Measurements from ENCODE around the gene DXO. TPM values are rescaled to one million over a fixed set of nuclear protein-coding genes. Genes with fewer than 3 reads are reported as not detected.

The DXO gene
- polyA plus RNA-seq, 1 donor from 2014 or later, result 20.0 TPM

- no peak within 1 kb of the TSS for H3K4me2 ChIP-seq (ENCODE audit: low read length)
- no peaks in the 10 kb centered on the region for H3F3A ChIP-seq (ENCODE audit: insufficient read depth, low read length, poor library complexity, severe bottlenecking)
- no peak within 1 kb of the TSS for H2AFZ ChIP-seq (ENCODE audit: low read depth, low read length)
- no peaks in the 10 kb centered on the region for H3K79me2 ChIP-seq (replicated peaks; ENCODE audit: insufficient read depth, low read length)
- no peaks in the 10 kb centered on the region for H3K36me3 ChIP-seq (ENCODE audit: insufficient read depth, low read length)
- H3K27me3 ChIP-seq (ENCODE audit: insufficient read depth, low read depth, low read length), result no peaks in the 10 kb centered on the region
- no peak within 1 kb of the TSS for H3K9ac ChIP-seq (ENCODE audit: low read length)
- no peaks in the 10 kb centered on the region for H3K9me3 ChIP-seq (ENCODE audit: low read length)
- no peak within 1 kb of the TSS for H3K4me3 ChIP-seq (ENCODE audit: low read length)
- TF ChIP-seq POLR2AphosphoS5 (IDR thresholded peaks at IDR 0.05) (no peak), EZH2 (IDR thresholded peaks at IDR 0.05; ENCODE audit: borderline replicate concordance, insufficient read depth, low read length, poor library complexity, severe bottlenecking) (no peak), REST (IDR thresholded peaks at IDR 0.05; ENCODE audit: borderline replicate concordance) (no peak), EP300 (conservative IDR thresholded peaks at IDR 0.05; ENCODE audit: poor library complexity, severe bottlenecking) (no peak), SMC3 (conservative IDR thresholded peaks at IDR 0.05; ENCODE audit: poor library complexity) (no peak), TAF1 (IDR thresholded peaks at IDR 0.05; ENCODE audit: low read depth) (no peak), CTCF (IDR thresholded peaks at IDR 0.05; ENCODE audit: poor library complexity, severe bottlenecking) (no peak), MXI1 (conservative IDR thresholded peaks at IDR 0.05; ENCODE audit: poor library complexity, severe bottlenecking) (no peak), RAD21 (conservative IDR thresholded peaks at IDR 0.05) (no peak)
- no peaks in the 10 kb centered on the region for H3K9me2 ChIP-seq (ENCODE audit: insufficient read depth, low read length)
- H3K27ac ChIP-seq (ENCODE audit: low read length), result no peak within 1 kb of the TSS
- no peaks in the 10 kb centered on the region for H4K20me1 ChIP-seq (ENCODE audit: insufficient read depth)
These were observed 44.6 kb downstream of the DXO start, which contains the start of gene C2 for GRCh38 chr6:31927242-31927862. Gene C2 (plus strand): TSS chr6:31927717. CDS start chr6:31927753, 36 bp downstream.

- Histone ChIP-seq H3K36me3 (ENCODE audit: insufficient read depth, low read length) (no peaks in the 10 kb centered on the region), H3K27ac (ENCODE audit: low read length) (no peak overlapping the region)
- TF ChIP-seq TAF1 (IDR thresholded peaks at IDR 0.05; ENCODE audit: low read depth) (no peak), REST (IDR thresholded peaks at IDR 0.05; ENCODE audit: borderline replicate concordance) (no peak), EP300 (conservative IDR thresholded peaks at IDR 0.05; ENCODE audit: poor library complexity, severe bottlenecking) (no peak), MXI1 (conservative IDR thresholded peaks at IDR 0.05; ENCODE audit: poor library complexity, severe bottlenecking) (no peak), EZH2 (IDR thresholded peaks at IDR 0.05; ENCODE audit: borderline replicate concordance, insufficient read depth, low read length, poor library complexity, severe bottlenecking) (no peak), CTCF (IDR thresholded peaks at IDR 0.05; ENCODE audit: poor library complexity, severe bottlenecking) (no peak), SMC3 (conservative IDR thresholded peaks at IDR 0.05; ENCODE audit: poor library complexity) (no peak), RAD21 (conservative IDR thresholded peaks at IDR 0.05) (no peak), POLR2AphosphoS5 (IDR thresholded peaks at IDR 0.05) (no peak)
These were observed 49.0 kb downstream of the DXO start for GRCh38 chr6:31922942-31923341.

More at GRCh38 chr6:31922942-31923341, 49.0 kb downstream of the DXO start:
- H3K9ac ChIP-seq (ENCODE audit: low read length), result no peak overlapping the region
- no peaks in the 10 kb centered on the region for H3K27me3 ChIP-seq (ENCODE audit: insufficient read depth, low read depth, low read length)
- no peak overlapping the region for H3K4me3 ChIP-seq (ENCODE audit: low read length)
- H3K9me3 ChIP-seq (ENCODE audit: low read length), result no peaks in the 10 kb centered on the region
- no peaks in the 10 kb centered on the region for H3K79me2 ChIP-seq (replicated peaks; ENCODE audit: insufficient read depth, low read length)
- no peaks in the 10 kb centered on the region for H3F3A ChIP-seq (ENCODE audit: insufficient read depth, low read length, poor library complexity, severe bottlenecking)
- no peaks in the 10 kb centered on the region for H4K20me1 ChIP-seq (ENCODE audit: insufficient read depth)
- H3K4me2 ChIP-seq (ENCODE audit: low read length), result no peak overlapping the region
- H3K9me2 ChIP-seq (ENCODE audit: insufficient read depth, low read length), result no peaks in the 10 kb centered on the region
- no peak overlapping the region for H2AFZ ChIP-seq (ENCODE audit: low read depth, low read length)

Data from neural cell (in vitro differentiated cells).